Smooth muscle cell (in vitro differentiated cells): ENCODE results near the gene CCDC85B. TPM values are rescaled to one million over a fixed set of nuclear protein-coding genes. Genes with fewer than 3 reads are reported as not detected.

Experiments
- DNase-seq: peaks from one replicate; lab custom pipeline; 2025; ENCODE audit not compliant: unreplicated experiment; lab: John Stamatoyannopoulos, UW
- H2AFZ ChIP-seq: fragments of 200-600 bp; sonication (generic); 2 replicates; pipeline ENCODE4 v1.6.0; 2016; ENCODE audit warnings: antibody characterized with exemption, low read depth, mild to moderate bottlenecking
- H3F3A ChIP-seq: fragments of 200-600 bp; sonication (generic); 2 replicates; pipeline ENCODE4 v1.6.0; 2017; ENCODE audit warnings: antibody characterized with exemption, low read depth
- H3K27ac ChIP-seq: fragments of 200-600 bp; sonication (generic); 2 replicates; pipeline ENCODE4 v1.5.1; 2016; ENCODE audit warnings: low read depth, mild to moderate bottlenecking
- H3K27me3 ChIP-seq: fragments of 200-600 bp; sonication (generic); 2 replicates; pipeline ENCODE4 v1.6.1; 2016; ENCODE audit warnings: low read depth, mild to moderate bottlenecking
- H3K36me3 ChIP-seq: fragments of 200-600 bp; sonication (generic); 2 replicates; pipeline ENCODE4 v1.5.1; 2016; ENCODE audit warnings: low read depth
- H3K4me1 ChIP-seq: fragments of 200-600 bp; sonication (generic); 2 replicates; pipeline ENCODE4 v1.5.1; 2016; ENCODE audit warnings: low read depth
- H3K4me2 ChIP-seq: fragments of 200-600 bp; sonication (generic); 2 replicates; pipeline ENCODE4 v1.6.0; 2016; ENCODE audit warnings: mild to moderate bottlenecking
- H3K4me3 ChIP-seq: fragments of 200-600 bp; sonication (generic); 2 replicates; pipeline ENCODE4 v1.5.1; 2016; ENCODE audit warnings: mild to moderate bottlenecking
- H3K79me2 ChIP-seq: fragments of 200-600 bp; sonication (generic); 2 replicates; pipeline ENCODE4 v1.6.0; 2016; ENCODE audit warnings: low read depth, mild to moderate bottlenecking
- H3K9ac ChIP-seq: fragments of 200-600 bp; sonication (generic); 2 replicates; pipeline ENCODE4 v1.6.0; 2016; ENCODE audit warnings: low read depth
- H3K9me3 ChIP-seq: fragments of 200-600 bp; sonication (generic); replicated peaks from 2 replicates; pipeline ENCODE4 v1.5.1; 2016; ENCODE audit warnings: low read depth
- H4K20me1 ChIP-seq: fragments of 200-600 bp; sonication (generic); 2 replicates; pipeline ENCODE4 v1.6.0; 2016; ENCODE audit warnings: low read depth
- WGBS: methylation state at CpG from one replicate; pipeline ENCODE4 v1.1.7; 2016; ENCODE audit warnings: low lambda C conversion rate; 5-methylcytosine and 5-hydroxymethylcytosine counted together
- polyA plus RNA-seq: library from polyadenylated mRNA; unstranded; fragments of >200 nt; fragmentation: Nextera tagmentation; extraction: Ambion mirVana; gene quantifications from 2 replicates; pipeline ENCODE4 v1.2.1, GENCODE V29; 2016
- total RNA-seq: library from RNA; depleted of rRNA; stranded (reverse); fragments of >200 nt; gene quantifications from 2 replicates; pipeline ENCODE4 v1.2.3, GENCODE V29; 2014
- TF ChIP-seq, protein P1 (sequence below): fragments of 200-600 bp; sonication (generic); IDR thresholded peaks from 2 replicates; pipeline ENCODE4 v1.5.1; 2017; ENCODE audit warnings: borderline replicate concordance, mild to moderate bottlenecking, antibody characterized with exemption; ENCODE audit not compliant: insufficient read depth, poor library complexity, severe bottlenecking

CCDC85B gene
- total and polyA plus RNA-seq, 2 experiments from 2014 or later = 19.5 to 55.7 TPM

DNA sequence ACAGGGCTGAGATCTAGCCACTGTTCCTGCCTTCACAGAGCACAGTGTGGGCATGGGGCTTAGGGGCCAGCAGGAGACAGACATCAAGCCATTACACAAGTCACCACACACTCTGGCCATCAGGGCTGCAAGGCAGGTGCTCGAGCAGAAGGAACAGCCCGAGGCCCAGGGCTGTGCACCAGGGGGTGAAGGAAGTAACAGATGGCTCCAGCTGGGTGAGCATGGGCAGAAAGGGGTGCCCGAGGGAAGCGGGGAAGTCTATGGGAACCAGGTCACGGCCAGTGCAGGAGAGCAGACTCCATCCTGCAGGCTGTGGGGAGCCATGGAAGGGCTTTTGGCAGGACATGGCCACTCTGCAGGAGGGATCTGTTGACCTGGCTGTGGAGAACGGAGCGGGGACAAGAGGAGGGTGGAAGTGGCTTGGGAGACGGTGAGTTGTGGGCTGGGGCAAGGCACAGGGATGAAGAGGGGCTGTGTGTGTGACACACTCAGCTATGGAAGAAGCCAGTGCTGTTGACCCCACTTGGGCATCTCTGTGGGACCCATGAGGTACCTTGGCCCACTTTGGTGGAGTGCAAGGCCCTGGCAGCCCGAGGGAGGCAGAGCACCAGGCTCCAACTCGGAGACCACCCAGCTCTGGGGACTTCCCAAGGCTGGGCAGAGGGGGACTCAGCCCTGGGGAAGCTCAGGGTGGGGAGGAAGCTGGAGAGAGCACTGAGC is 24.8 kb downstream of the CCDC85B start:
- Histone ChIP-seq H3K9ac (peak overlapping the region; percentile 46), H3K79me2 (peaks cover 32% of the 10 kb centered on the region), H3K4me2 (peak overlapping the region; percentile 38), H3K36me3 (no peaks in the 10 kb centered on the region), H3K27me3 (no peaks in the 10 kb centered on the region), H3K27ac (peak overlapping the region; percentile 97), H3K4me3 (no peak overlapping the region), H3F3A (peaks cover 26% of the 10 kb centered on the region), H3K9me3 (no peaks in the 10 kb centered on the region), H3K4me1 (peaks cover 17% of the 10 kb centered on the region), H4K20me1 (peaks cover 3% of the 10 kb centered on the region), H2AFZ (no peak overlapping the region)
- 70% methylated on average over 10 of the region's 10 CpGs for WGBS
- TF ChIP-seq, protein P1, sequence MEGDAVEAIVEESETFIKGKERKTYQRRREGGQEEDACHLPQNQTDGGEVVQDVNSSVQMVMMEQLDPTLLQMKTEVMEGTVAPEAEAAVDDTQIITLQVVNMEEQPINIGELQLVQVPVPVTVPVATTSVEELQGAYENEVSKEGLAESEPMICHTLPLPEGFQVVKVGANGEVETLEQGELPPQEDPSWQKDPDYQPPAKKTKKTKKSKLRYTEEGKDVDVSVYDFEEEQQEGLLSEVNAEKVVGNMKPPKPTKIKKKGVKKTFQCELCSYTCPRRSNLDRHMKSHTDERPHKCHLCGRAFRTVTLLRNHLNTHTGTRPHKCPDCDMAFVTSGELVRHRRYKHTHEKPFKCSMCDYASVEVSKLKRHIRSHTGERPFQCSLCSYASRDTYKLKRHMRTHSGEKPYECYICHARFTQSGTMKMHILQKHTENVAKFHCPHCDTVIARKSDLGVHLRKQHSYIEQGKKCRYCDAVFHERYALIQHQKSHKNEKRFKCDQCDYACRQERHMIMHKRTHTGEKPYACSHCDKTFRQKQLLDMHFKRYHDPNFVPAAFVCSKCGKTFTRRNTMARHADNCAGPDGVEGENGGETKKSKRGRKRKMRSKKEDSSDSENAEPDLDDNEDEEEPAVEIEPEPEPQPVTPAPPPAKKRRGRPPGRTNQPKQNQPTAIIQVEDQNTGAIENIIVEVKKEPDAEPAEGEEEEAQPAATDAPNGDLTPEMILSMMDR = no peak
- DNase-seq = no peak

DNA sequence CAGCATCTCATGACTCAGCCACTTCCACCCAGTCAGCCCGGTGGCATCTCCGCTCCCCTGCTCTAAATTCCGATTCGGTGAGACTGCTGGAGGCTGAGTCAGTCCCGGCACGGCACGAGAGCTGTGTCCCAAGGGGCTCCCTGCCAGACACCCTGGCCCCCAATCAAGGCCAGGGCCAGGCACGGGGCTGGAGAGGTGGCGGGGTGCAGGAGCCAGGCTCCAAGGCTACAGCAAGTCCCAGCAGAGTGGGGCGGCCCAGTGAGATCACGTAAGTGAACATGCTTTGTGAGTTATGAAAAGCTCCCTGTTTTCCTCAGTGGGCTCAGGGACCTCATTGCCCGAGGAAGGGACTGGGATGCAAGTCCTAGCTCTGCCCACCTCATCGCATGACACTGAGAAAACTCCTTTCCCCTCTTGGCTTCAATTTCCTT is 25.4 kb downstream of the CCDC85B start:
- H3K9ac ChIP-seq = peak overlapping the region; percentile 98
- H3K4me3 ChIP-seq = peak overlapping the region; percentile 6
- DNase-seq = peak; percentile 86
- no peak overlapping the region for H2AFZ ChIP-seq
- peaks cover 34% of the 10 kb centered on the region for H3K79me2 ChIP-seq
- H3F3A ChIP-seq = peaks cover 26% of the 10 kb centered on the region
- no peaks in the 10 kb centered on the region for H3K27me3 ChIP-seq
- no peaks in the 10 kb centered on the region for H3K9me3 ChIP-seq
- H3K4me2 ChIP-seq = peak overlapping the region; percentile 93
- TF ChIP-seq, protein P1 = no peak
- H3K4me1 ChIP-seq = peaks cover 19% of the 10 kb centered on the region
- no peaks in the 10 kb centered on the region for H3K36me3 ChIP-seq
- 4% methylated on average over 13 of the region's 13 CpGs for WGBS
- peaks cover 6% of the 10 kb centered on the region for H4K20me1 ChIP-seq
- H3K27ac ChIP-seq = peak overlapping the region; percentile 97

DNA sequence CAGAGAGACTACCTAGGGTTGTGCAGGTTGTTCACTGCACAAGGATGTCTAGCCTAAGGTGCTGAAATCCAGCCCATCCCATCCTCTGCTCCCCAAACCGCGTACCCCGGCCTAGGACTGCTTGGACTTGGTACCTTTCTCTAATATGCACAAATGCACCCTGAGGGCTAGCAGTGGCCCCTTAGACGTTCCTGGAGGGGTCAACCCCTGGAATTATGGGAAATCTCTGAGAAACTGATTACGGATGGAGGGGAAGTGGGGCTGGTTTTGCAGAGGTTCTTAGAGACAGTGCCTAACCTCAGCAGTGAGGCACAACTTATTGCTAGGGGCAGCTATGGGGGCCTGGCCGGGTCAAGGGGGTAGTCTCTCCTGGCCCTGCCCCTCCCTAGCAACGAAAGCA is 25.9 kb downstream of the CCDC85B start:
- Histone ChIP-seq H3K4me3 (peak overlapping the region; percentile 6), H3K9ac (peak overlapping the region; percentile 98), H2AFZ (no peak overlapping the region), H3K4me2 (peak overlapping the region; percentile 93), H3F3A (peaks cover 26% of the 10 kb centered on the region), H3K79me2 (peaks cover 34% of the 10 kb centered on the region), H3K9me3 (no peaks in the 10 kb centered on the region), H3K27me3 (no peaks in the 10 kb centered on the region), H4K20me1 (peaks cover 6% of the 10 kb centered on the region), H3K4me1 (peaks cover 19% of the 10 kb centered on the region), H3K36me3 (no peaks in the 10 kb centered on the region), H3K27ac (peak overlapping the region; percentile 97)
- DNase-seq = no peak
- 80% methylated on average over 7 of the region's 7 CpGs for WGBS
- TF ChIP-seq, protein P1 = no peak

DNA sequence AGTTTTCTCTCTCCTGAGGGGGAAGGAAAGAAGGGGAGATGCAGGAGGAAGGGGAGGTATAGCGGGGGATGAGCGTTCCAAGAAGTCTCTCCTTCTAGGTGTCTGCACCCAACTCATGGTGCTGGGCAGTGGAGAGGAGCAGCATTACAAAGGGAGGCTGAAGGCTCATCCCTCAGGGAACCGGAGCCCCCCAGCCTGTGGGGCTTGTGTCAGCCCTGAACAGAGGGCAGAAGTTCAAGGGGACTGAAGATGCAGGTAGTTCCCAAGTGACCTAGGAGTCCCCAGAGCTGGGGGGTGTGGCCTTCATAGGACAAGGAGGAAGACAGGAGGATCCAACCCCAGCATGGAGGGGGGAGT is 26.6 kb downstream of the CCDC85B start:
- H3K4me1 ChIP-seq = peaks cover 19% of the 10 kb centered on the region
- 98% methylated on average over 3 of the region's 3 CpGs for WGBS
- peaks cover 34% of the 10 kb centered on the region for H3K79me2 ChIP-seq
- H3K27ac ChIP-seq = peak overlapping the region; percentile 97
- H2AFZ ChIP-seq = no peak overlapping the region
- TF ChIP-seq, protein P1 = no peak
- H4K20me1 ChIP-seq = peaks cover 6% of the 10 kb centered on the region
- no peak overlapping the region for H3K4me3 ChIP-seq
- peak overlapping the region; percentile 93 for H3K4me2 ChIP-seq
- H3K9me3 ChIP-seq = no peaks in the 10 kb centered on the region
- H3K9ac ChIP-seq = peak overlapping the region; percentile 98
- no peaks in the 10 kb centered on the region for H3K27me3 ChIP-seq
- DNase-seq = no peak
- H3K36me3 ChIP-seq = no peaks in the 10 kb centered on the region
- peaks cover 26% of the 10 kb centered on the region for H3F3A ChIP-seq
